AG08396 (cell line): ENCODE measurements around the gene MEGF11.
"Not testable (repeated sequence)": the region's sequence is repeated elsewhere in the genome, so short reads cannot be mapped to it uniquely, and the experiment has no call there.

ENCODE experiments used
- DNase-seq: peaks from one replicate; pipeline ENCODE4 v3.0.0; 2012; ENCODE audit warnings: low spot score, mixed read lengths

Gene MEGF11

GRCh38 chr15:66029650-66030049 is 223.9 kb downstream of the MEGF11 start:
- no peak for DNase-seq

DNA sequence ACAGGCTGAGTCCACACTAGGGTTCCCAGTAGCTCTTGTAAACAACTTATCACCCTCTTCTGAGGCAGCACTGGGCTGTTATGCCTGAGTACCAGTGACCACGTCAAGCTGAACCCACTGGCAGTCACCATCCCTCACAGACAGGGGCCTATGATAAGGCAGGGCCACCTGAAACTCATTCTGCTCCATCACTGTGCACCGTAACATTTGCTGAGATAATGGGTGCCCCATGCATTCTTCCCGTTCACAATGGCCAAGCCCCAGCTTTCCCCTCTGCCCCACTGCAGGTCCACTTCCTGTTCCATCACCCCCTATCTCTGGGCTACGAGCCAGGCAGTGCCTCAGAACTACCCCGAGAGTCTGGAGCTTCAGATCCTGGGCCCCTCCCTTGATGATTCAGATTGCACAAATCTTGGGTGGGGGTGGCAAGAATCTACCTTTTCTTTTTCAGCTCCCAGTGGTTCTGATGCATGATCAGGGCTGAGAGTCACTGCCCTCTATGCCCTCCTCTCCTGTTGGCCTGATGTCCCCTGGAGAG is 226.2 kb downstream of the MEGF11 start:
- no peak for DNase-seq

DNA sequence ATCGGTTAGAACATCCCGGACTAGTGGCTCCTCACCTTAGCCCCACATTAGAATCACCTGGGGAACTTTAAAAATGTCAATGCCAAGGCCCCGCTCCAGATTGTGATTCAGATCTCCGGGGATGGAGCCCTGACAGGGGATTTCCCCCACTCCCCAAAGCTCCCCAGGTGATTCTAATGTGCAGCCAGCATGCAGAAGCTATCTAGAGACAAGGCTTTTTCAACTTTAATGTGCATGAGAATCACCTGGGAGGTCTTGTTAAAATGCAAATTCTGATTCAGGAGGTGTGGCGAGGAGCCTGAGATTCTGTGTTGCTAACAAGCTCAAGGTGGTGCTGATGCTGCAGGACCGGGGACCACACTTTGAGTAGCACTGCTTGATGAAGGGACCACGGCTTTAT is 227.6 kb downstream of the MEGF11 start:
- DNase-seq: no peak

DNA sequence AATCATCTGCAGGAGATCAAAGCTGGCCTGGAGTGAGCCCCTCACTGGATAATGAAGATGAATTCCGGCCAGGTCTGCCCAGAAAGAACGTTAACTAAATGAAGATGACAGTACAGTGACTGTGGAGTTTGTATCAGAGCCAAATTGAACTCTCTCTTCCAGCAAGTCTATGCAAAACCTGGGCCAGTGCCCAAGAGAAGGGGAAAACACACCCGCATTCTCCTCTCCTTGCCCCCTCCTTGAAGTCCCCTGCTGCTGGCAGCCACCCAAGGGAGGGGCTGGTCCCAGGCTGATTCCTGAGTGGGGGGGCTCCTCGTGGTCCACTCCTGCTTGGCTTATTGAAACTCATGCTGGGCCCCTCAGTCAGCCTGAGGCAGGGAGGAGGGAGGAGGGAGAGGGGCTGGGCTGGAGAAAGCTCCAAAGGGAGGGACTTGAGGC is 228.5 kb downstream of the MEGF11 start:
- no peak for DNase-seq

- no peak for DNase-seq
Observed at GRCh38 chr15:66024116-66024515, 229.4 kb downstream of the MEGF11 start.

DNA sequence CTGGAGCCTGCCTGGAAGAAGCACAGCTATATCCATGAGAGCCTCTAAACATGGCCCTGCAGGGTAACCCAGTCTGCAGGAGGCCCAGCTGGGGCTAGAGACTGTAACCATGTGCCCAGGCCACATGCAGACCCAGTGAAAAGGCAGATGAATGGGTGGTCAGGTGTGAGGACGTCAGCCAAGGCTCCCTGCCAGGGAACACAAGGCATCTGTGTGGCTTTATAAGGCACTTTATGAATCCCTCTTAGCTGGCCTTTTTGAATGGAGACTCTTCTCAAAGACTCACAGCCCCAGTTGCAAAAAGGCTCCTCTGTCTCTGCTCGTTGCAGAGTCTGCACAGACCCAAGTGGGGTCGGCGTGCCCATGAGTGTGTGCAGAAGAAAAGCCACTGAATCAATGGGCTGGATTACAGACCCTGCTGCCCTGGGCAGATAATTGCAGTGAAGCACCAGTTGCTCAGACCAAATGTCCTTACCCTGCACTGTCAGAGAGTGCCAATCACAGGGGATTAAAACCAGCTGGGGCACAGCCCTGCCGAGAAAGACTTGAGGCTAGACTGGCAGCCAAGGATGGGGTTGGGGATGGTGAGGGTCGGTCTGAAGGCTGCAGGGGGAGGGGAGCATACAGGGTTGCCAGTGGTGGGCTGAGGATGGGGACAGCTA is 230.1 kb downstream of the MEGF11 start:
- DNase-seq: no peak

GRCh38 chr15:66022163-66022525 is 231.4 kb downstream of the MEGF11 start:
- DNase-seq: no peak

GRCh38 chr15:66021496-66022162 is 231.9 kb downstream of the MEGF11 start:
- no peak for DNase-seq

DNA sequence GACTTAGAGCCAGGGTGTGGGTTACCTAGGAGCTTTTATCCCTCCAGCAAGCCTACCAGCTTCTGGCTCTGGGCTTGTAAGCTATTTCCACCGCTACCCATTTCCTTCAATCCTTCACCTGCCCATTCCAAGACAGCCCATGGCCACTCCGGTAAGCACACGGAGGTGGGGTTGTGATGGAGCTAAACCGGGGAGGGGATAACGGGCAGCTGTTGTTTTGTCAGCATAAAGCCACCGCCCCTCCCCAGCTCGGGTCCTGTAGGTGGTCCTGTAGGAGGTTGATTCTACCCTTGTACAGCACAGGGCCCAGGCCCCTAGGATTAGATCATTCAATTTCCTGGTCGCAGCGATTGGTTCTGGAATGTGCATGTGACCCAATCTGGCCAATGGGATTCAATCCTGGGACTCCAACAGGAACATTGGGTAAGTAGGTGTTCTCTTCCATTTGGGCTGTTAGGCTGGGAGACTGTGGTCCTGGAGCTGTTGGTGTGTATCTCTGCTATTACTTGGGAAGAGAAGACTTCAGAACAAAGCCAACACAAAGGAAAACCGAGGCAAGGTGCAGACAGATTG is 233.6 kb downstream of the MEGF11 start:
- DNase-seq: no peak

DNA sequence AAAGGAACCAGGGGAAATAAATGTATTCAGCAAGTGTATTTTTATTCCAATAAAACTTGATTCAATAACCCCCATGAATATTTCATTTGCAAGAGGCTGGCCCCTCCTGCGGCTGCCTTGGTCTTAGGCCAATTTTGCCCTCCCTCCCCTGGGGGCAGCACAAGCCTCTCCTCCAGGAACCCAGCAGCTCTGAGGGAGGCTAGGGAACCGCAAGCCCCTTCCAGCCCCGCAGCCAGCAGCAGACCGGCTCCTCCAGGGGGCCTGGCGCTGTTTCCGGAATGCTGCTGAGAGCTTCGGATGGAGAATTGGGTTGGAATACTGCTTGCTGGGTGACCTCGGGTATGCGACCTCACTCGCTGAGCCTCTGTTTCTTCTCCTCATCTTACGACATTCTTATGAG is 234.2 kb downstream of the MEGF11 start:
- no peak for DNase-seq

GRCh38 chr15:66018488-66018797 is 235.1 kb downstream of the MEGF11 start:
- DNase-seq: no peak

GRCh38 chr15:66017792-66018487 is 235.6 kb downstream of the MEGF11 start:
- DNase-seq: no peak

DNA sequence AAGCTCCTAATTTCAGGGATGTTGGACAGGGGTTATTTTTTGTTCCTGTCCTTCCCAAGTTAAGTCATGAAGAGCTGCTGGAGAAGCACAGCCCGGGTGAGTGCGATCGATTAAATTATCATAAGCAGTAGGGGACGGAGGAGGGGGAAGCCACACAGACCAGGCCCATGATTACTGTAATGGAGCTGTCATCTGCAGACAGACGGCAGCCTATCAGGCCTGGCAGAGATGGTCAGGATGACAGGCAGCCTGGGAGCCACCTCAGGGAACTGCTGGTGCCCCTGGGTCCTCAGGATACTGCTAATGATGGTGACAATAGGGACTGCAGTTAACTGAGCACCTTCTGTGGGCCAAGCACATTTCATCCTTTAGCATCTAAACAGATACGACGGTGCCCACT is 236.6 kb downstream of the MEGF11 start:
- no peak for DNase-seq

DNA sequence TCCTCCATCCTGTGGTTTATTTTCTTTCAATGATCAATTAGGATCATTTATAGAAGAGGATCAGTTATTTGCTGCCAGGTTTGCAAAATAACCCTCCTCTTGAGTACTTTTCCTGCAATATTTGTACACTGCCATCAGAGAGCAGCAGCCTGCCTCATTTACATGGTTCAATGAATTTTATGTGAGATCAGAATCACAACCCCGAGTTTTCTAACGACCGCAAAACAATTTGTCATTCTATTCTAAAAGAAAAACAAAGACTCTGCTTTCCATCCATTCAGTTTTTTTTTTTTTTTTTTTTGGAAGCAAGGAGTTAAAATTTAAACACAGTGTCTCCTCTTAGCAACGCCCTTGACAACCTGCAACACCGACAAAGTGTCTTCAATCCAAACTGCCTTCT is 237.4 kb downstream of the MEGF11 start:
- DNase-seq: no peak

DNA sequence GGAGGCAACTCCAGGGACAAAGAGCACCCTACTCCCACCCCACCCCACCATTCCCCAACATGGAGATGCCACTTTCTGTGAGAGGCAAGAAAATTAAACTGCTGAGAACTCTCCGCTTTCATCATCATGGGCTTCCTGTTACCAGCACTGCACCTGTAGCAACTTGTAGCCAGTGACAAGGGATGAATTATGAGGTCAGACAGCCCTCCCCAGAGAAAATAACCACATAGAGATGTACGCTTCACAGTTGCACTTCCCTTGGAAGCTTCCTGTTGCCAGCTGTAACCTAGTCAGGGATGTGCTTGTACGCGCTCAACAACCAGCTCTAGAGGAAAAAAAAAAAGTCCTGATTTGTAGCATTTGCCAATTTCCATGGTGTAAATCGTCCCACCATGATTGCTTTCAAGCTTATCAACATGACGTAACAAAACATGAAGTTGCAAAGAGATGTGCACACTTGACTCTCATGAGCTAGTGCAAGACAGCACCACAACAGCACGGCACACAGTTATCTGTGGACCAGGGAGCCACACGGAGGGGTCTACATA is 238.8 kb downstream of the MEGF11 start:
- DNase-seq: no peak

GRCh38 chr15:66014022-66014421 is 239.5 kb downstream of the MEGF11 start:
- no peak for DNase-seq

- DNase-seq: no peak
Observed at GRCh38 chr15:66008940-66009562, 244.5 kb downstream of the MEGF11 start.

DNA sequence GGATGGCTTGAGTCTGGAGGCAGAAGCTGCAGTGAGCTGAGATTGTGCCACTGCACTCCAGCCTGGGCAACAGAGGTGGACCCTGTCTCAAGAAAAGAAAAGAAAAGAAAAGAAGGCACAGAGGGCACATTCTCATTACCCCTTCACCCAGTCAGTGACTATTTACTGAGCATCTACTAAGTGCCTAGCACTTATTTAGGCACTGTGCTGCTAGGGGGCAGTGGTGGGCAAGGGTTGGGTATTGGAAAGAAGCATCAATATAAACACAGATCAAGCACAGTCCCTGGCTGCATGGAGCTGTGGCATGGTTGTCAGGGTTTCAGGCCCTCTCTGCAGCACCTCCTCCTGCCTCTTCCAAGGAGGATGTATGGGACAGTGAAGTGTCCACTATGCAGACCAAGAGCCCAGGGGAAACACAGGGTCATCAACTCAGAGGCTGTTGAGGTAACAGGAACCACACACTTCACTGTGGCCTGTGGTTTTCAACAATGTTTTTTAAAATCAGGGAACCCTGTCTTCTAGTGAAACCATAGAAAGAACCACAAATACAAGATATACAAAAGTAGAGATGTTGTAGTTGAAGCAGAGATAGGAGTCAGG is 245.8 kb downstream of the MEGF11 start:
- DNase-seq: no peak

DNA sequence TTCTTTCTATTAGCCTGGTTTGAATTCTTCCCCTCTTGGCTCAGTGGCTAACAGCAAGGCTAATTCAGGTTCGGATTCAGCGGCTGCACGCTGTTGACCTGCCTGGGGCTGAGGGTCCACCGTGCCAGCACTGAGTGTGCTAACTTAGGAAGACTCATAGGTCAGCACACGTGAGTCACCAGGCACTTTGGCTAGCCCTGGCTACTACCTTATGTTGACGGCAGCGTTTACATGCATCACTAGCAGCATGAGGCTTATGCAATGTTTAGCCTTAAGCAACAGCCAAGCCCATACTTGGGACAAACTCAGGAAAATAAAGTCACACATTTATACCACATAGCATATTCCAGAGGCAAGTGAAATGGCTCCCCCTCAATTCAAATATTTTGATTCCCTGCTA is 246.6 kb downstream of the MEGF11 start:
- DNase-seq: no peak

GRCh38 chr15:66004618-66005262 is 248.8 kb downstream of the MEGF11 start:
- DNase-seq: peak; percentile 68

DNA sequence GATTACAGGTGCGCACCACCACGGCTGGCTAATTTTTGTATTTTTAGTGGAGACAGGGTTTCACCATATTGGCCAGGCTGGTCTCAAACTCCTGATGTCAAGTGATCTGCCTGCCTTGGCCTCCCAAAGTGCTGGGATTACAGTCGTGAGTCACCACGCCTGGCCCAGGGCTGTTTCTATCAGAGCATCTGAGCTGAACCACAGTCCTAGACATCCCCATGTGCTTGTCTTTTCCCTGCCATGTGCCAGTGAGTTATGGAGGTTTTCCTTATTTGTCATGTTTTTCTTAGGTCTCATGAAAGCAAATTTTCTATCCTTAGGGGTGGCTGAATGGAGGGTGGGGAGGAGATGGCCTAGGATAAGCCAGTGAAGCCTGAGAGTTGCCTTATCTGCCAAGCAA is 250.4 kb downstream of the MEGF11 start:
- DNase-seq: not testable (repeated sequence)
